Measurements from ENCODE around the gene AEBP2.

The AEBP2 gene

DNA sequence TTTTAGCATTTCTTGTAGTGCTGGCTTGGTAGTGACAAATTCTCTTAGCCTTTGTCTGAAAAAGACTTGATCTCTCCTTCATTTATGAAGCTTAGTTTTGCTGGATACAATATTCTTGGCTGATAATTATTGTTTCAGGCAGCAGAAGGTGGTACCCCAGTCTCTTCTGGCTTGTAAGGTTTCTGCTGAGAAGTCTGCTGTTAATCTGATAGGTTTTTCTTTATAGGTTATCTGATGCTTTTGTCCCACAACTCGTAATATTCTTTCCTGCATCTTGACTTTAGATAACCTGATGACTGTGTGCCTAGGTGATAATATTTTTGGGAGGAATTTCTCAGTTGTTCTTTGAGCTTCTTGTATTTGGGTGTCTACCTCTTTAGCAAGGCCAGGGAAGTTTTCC, 41.2 kb downstream of the AEBP2 start:
- Histone ChIP-seq H3K4me1 (ENCODE audit: control insufficient read depth in 2 of 2, insufficient read depth in 2 of 2, low read length in 2 of 2) (no peaks in the 10 kb centered on the region), H3K27me3 (ENCODE audit: control insufficient read depth in 2 of 2, insufficient read depth in 2 of 2, low read length in 2 of 2) (no peaks in the 10 kb centered on the region), H3K27ac (ENCODE audit: low read depth in 2 of 2, low read length in 2 of 2) (no peak overlapping the region), H3K9me3 (ENCODE audit: control insufficient read depth in 2 of 2, low read length in 2 of 2) (no peaks in the 10 kb centered on the region), H3K36me3 (ENCODE audit: control insufficient read depth in 2 of 2, insufficient read depth in 2 of 2, low read length in 2 of 2) (peaks cover 2 to 3% of the 10 kb centered on the region in 2 donors), H3K9ac (ENCODE audit: low read depth in 1 of 2, low read length in 2 of 2) (no peak overlapping the region), H3K4me3 (ENCODE audit: low read length in 2 of 2) (no peak overlapping the region)

DNA sequence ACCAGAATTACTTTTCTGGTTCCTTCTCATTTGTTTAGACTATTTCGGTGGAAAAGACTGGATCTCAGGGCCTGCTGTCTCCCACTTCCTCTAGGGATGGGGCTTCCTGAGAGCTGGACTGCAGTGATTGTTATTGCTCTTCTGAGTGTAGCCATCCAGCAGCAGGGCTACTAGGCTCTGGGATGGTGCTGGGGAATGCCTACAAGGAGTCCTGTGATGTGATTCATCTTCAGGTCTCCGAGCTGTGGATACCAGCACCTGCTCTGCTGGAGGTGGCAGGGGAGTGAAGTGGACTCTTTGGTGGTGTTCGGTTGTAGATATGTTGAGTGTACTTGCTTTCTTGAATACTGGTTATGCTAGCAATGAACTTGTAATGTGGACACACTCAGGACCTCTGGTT, 42.7 kb downstream of the AEBP2 start:
- no peak overlapping the region for H3K4me3 ChIP-seq (ENCODE audit: low read length in 2 of 2)
- no peaks in the 10 kb centered on the region for H3K9me3 ChIP-seq (ENCODE audit: control insufficient read depth in 2 of 2, low read length in 2 of 2)
- no peaks in the 10 kb centered on the region for H3K27me3 ChIP-seq (ENCODE audit: control insufficient read depth in 2 of 2, insufficient read depth in 2 of 2, low read length in 2 of 2)
- no peak overlapping the region for H3K27ac ChIP-seq (ENCODE audit: low read depth in 2 of 2, low read length in 2 of 2)
- no peaks in the 10 kb centered on the region for H3K4me1 ChIP-seq (ENCODE audit: control insufficient read depth in 2 of 2, insufficient read depth in 2 of 2, low read length in 2 of 2)
- H3K36me3 ChIP-seq (ENCODE audit: control insufficient read depth in 2 of 2, insufficient read depth in 2 of 2, low read length in 2 of 2), result peaks cover 2 to 3% of the 10 kb centered on the region in 2 donors
- H3K9ac ChIP-seq (ENCODE audit: low read depth in 1 of 2, low read length in 2 of 2), result no peak overlapping the region

DNA sequence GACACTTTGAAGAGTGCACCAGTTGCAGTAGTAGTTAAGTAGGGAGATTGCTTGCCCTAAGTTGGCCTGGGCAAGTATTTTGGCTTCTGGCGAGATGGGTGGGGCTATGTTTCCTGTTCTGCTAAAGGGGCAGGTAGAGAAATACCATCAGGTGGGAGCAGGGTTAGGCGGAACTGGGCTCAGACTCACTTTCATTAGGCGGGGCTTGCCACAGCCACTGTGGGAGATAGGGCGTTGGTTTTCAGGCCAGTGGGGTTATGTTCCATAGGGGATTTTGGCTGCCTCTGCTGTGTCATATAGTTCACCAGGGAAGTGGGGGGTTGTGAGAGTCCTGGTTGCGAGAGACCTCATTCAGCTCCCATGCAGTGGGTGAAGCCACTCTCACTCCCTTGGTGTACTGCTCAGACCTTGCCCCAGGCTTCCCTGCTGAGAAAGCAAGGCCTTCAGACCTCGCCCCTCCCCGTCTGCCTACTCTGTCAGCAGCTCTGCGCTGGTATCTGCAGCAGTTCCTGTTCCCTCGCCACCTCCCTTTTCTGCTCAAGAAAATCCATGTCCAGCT, 43.3 kb downstream of the AEBP2 start:
- Histone ChIP-seq H3K9me3 (ENCODE audit: control insufficient read depth in 2 of 2, low read length in 2 of 2) (no peaks in the 10 kb centered on the region), H3K4me3 (ENCODE audit: low read length in 2 of 2) (no peak overlapping the region), H3K27ac (ENCODE audit: low read depth in 2 of 2, low read length in 2 of 2) (no peak overlapping the region), H3K27me3 (ENCODE audit: control insufficient read depth in 2 of 2, insufficient read depth in 2 of 2, low read length in 2 of 2) (no peaks in the 10 kb centered on the region), H3K36me3 (ENCODE audit: control insufficient read depth in 2 of 2, insufficient read depth in 2 of 2, low read length in 2 of 2) (peaks cover 2 to 3% of the 10 kb centered on the region in 2 donors), H3K9ac (ENCODE audit: low read depth in 1 of 2, low read length in 2 of 2) (no peak overlapping the region), H3K4me1 (ENCODE audit: control insufficient read depth in 2 of 2, insufficient read depth in 2 of 2, low read length in 2 of 2) (no peaks in the 10 kb centered on the region)

DNA sequence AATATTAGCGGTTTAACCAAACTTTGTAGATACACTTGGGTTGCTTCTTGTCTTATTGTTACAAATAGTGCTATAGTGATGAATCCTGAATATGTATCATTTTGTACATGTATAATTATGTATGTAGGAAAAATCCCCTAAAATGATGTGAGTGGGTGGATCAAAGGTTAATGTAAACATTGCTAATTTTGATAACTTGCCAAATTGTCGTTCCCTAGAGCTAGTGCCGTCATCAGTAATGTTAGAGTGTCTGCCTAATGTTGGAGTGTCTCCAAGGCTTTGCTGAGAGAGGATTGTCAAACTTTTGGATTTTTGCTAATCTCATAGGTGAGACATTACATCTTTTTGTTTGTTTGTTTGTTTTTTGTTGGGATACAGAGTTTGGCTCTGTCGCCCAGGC, 44.4 kb downstream of the AEBP2 start:
- no peaks in the 10 kb centered on the region for H3K9me3 ChIP-seq (ENCODE audit: control insufficient read depth in 2 of 2, low read length in 2 of 2)
- H3K27ac ChIP-seq (ENCODE audit: low read depth in 2 of 2, low read length in 2 of 2), result no peak overlapping the region
- H3K9ac ChIP-seq (ENCODE audit: low read depth in 1 of 2, low read length in 2 of 2), result no peak overlapping the region
- H3K4me1 ChIP-seq (ENCODE audit: control insufficient read depth in 2 of 2, insufficient read depth in 2 of 2, low read length in 2 of 2), result no peaks in the 10 kb centered on the region
- H3K4me3 ChIP-seq (ENCODE audit: low read length in 2 of 2), result no peak overlapping the region
- no peaks in the 10 kb centered on the region for H3K27me3 ChIP-seq (ENCODE audit: control insufficient read depth in 2 of 2, insufficient read depth in 2 of 2, low read length in 2 of 2)
- peaks cover 0 to 2% of the 10 kb centered on the region in 2 donors for H3K36me3 ChIP-seq (ENCODE audit: control insufficient read depth in 2 of 2, insufficient read depth in 2 of 2, low read length in 2 of 2)

DNA sequence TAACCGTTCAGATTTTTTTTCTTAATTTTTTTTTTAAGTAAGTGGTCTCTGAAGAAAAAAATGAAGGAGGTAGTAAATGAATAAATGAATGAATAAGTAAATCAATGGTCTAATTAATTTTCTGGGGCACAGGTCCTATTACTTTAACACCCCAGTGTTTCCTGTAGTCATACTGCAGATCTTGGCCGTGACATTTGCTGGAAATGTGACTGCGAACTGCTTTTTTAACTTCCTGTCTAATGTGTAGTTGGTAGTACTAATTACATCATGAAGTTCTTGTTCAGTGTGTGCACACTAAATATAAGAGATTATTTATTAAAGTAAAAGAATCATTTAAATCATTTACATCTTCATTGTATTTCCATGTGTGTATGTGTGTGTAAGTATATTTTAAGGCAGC, 45.4 kb downstream of the AEBP2 start:
- no peak overlapping the region for H3K27ac ChIP-seq (ENCODE audit: low read depth in 2 of 2, low read length in 2 of 2)
- no peaks in the 10 kb centered on the region for H3K4me1 ChIP-seq (ENCODE audit: control insufficient read depth in 2 of 2, insufficient read depth in 2 of 2, low read length in 2 of 2)
- H3K36me3 ChIP-seq (ENCODE audit: control insufficient read depth in 2 of 2, insufficient read depth in 2 of 2, low read length in 2 of 2), result peaks cover 0 to 2% of the 10 kb centered on the region in 2 donors
- no peaks in the 10 kb centered on the region for H3K9me3 ChIP-seq (ENCODE audit: control insufficient read depth in 2 of 2, low read length in 2 of 2)
- no peak overlapping the region for H3K4me3 ChIP-seq (ENCODE audit: low read length in 2 of 2)
- H3K9ac ChIP-seq (ENCODE audit: low read depth in 1 of 2, low read length in 2 of 2), result no peak overlapping the region
- H3K27me3 ChIP-seq (ENCODE audit: control insufficient read depth in 2 of 2, insufficient read depth in 2 of 2, low read length in 2 of 2), result no peaks in the 10 kb centered on the region

DNA sequence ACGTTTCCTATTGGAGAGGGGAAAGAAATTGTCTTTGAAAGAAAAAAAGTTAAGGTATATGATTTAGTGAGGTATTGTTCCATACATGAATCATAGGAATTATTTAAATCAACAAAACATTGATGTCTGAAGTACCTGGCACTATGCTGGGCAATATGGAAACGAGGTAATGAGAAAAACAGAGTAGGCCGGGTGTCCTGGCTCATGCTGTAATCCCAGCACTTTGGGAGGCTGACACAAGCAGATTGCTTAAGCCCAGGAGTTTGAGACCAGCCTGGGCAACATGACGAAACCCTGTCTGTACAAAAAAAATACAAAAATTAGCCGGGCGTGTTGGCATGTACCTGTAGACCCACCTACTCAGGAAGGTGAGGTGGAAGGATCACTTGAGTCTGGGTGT, 45.9 kb downstream of the AEBP2 start:
- H3K4me3 ChIP-seq (ENCODE audit: low read length in 2 of 2), result no peak overlapping the region
- H3K4me1 ChIP-seq (ENCODE audit: control insufficient read depth in 2 of 2, insufficient read depth in 2 of 2, low read length in 2 of 2), result no peaks in the 10 kb centered on the region
- H3K36me3 ChIP-seq (ENCODE audit: control insufficient read depth in 2 of 2, insufficient read depth in 2 of 2, low read length in 2 of 2), result peaks cover 0 to 2% of the 10 kb centered on the region in 2 donors
- no peak overlapping the region for H3K27ac ChIP-seq (ENCODE audit: low read depth in 2 of 2, low read length in 2 of 2)
- H3K9me3 ChIP-seq (ENCODE audit: control insufficient read depth in 2 of 2, low read length in 2 of 2), result no peaks in the 10 kb centered on the region
- no peaks in the 10 kb centered on the region for H3K27me3 ChIP-seq (ENCODE audit: control insufficient read depth in 2 of 2, insufficient read depth in 2 of 2, low read length in 2 of 2)
- H3K9ac ChIP-seq (ENCODE audit: low read depth in 1 of 2, low read length in 2 of 2), result no peak overlapping the region

DNA sequence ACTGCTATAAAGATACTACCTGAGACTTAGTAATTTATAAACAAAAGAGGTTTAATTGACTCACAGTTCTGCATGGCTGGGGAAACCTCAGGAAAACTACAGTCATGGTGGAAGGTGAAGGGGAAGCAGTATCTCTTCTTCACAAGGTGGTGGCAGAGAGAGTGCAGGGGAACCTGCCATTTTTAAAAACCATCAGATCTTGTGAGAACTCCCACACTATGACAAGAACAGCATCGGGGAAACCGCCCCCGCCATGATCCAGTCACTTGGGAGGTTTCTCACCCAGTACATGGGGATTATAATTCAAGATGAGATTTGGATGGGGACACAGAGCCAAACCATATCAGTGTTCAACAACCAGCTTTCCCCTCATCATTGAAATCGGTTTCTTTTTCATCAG, 49.9 kb downstream of the AEBP2 start:
- no peaks in the 10 kb centered on the region for H3K4me1 ChIP-seq (ENCODE audit: control insufficient read depth in 2 of 2, insufficient read depth in 2 of 2, low read length in 2 of 2)
- H3K27me3 ChIP-seq (ENCODE audit: control insufficient read depth in 2 of 2, insufficient read depth in 2 of 2, low read length in 2 of 2), result no peaks in the 10 kb centered on the region

DNA sequence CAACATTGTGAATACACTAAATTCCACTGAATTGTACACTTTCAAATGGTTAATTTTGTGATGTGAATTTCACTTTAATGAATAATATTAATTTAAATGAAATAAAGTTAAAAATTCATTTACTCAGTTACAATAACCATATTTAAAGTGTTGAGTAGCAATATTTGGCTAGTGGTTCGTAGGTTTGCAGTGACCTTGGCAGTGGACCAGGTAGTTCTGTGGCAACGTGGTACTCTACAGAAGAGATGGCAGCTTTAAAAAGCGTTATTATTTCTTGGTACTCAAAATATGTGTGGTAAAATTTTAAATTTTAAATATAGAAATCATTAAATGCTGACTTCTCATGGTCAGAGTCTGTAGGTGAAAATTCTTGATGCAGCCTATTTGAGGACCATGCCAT, 51.6 kb downstream of the AEBP2 start:
- Histone ChIP-seq H3K36me3 (ENCODE audit: control insufficient read depth in 2 of 2, insufficient read depth in 2 of 2, low read length in 2 of 2) (peaks cover 11 to 12% of the 10 kb centered on the region in 2 donors), H3K27ac (ENCODE audit: low read depth in 2 of 2, low read length in 2 of 2) (no peak overlapping the region), H3K9me3 (ENCODE audit: control insufficient read depth in 2 of 2, low read length in 2 of 2) (no peaks in the 10 kb centered on the region), H3K27me3 (ENCODE audit: control insufficient read depth in 2 of 2, insufficient read depth in 2 of 2, low read length in 2 of 2) (no peaks in the 10 kb centered on the region), H3K9ac (ENCODE audit: low read depth in 1 of 2, low read length in 2 of 2) (no peak overlapping the region), H3K4me3 (ENCODE audit: low read length in 2 of 2) (no peak overlapping the region), H3K4me1 (ENCODE audit: control insufficient read depth in 2 of 2, insufficient read depth in 2 of 2, low read length in 2 of 2) (no peaks in the 10 kb centered on the region)

More for the DNA sequence above, 49.9 kb downstream of the AEBP2 start:
- Histone ChIP-seq H3K4me3 (ENCODE audit: low read length in 2 of 2) (no peak overlapping the region), H3K36me3 (ENCODE audit: control insufficient read depth in 2 of 2, insufficient read depth in 2 of 2, low read length in 2 of 2) (peaks cover 4 to 6% of the 10 kb centered on the region in 2 donors), H3K9me3 (ENCODE audit: control insufficient read depth in 2 of 2, low read length in 2 of 2) (no peaks in the 10 kb centered on the region), H3K27ac (ENCODE audit: low read depth in 2 of 2, low read length in 2 of 2) (no peak overlapping the region), H3K9ac (ENCODE audit: low read depth in 1 of 2, low read length in 2 of 2) (no peak overlapping the region)

DNA sequence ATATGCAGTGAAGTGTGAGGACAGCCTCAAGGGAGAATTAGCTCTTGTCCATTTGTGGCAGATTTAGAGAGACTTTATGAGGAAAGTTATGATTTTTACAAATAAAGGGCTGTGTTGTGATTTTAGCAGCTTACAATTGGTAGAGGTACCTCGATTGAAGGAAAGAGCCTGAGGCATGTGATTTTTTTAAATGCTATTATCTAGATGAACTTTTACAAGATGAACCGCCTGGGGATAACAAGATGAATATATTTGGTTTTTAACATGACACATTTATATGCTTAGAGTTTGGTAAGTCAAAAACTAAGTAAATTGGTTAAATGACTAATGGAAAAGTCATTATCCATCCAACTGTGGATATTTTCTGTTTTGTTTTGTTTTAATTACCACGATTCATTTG, 52.6 kb downstream of the AEBP2 start:
- H3K4me3 ChIP-seq (ENCODE audit: low read length in 2 of 2), result no peak overlapping the region
- peaks cover 11 to 12% of the 10 kb centered on the region in 2 donors for H3K36me3 ChIP-seq (ENCODE audit: control insufficient read depth in 2 of 2, insufficient read depth in 2 of 2, low read length in 2 of 2)
- no peaks in the 10 kb centered on the region for H3K4me1 ChIP-seq (ENCODE audit: control insufficient read depth in 2 of 2, insufficient read depth in 2 of 2, low read length in 2 of 2)
- H3K27ac ChIP-seq (ENCODE audit: low read depth in 2 of 2, low read length in 2 of 2), result no peak overlapping the region
- H3K9me3 ChIP-seq (ENCODE audit: control insufficient read depth in 2 of 2, low read length in 2 of 2), result no peaks in the 10 kb centered on the region
- H3K9ac ChIP-seq (ENCODE audit: low read depth in 1 of 2, low read length in 2 of 2), result no peak overlapping the region
- no peaks in the 10 kb centered on the region for H3K27me3 ChIP-seq (ENCODE audit: control insufficient read depth in 2 of 2, insufficient read depth in 2 of 2, low read length in 2 of 2)

DNA sequence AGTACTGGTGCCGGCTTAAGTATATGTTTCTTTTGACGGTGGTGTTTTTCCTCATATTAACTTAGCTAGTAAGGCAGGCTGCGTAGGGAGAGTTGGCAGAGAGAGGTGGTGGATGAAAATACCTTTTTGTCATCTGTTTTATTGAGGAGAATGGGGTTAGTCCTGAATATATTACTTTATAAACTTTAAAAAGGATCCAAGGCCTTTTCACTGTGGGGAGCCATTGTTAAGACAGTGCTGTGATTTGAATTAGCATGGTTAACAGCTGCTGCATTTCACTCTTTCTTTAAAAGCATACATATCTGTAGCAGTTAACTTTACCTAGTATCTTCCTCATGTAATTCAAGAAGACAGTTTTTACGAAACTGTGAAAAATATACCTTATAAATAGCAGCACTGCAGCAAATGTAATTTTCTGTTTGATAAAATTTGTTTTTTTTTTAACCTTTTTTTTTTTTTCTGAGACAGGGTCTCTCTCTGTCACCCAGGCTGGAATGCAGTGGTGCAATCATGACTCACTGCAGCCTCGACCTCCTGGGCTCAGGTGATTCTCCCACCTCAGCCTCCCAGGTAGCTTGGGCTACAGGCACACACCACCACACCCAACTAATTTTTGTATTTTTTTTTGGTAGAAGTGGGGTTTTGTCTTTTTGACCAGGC, 57.1 kb downstream of the AEBP2 start:
- Histone ChIP-seq H3K4me3 (ENCODE audit: low read length in 2 of 2) (no peak overlapping the region), H3K9ac (ENCODE audit: low read depth in 1 of 2, low read length in 2 of 2) (no peak overlapping the region), H3K27ac (ENCODE audit: low read depth in 2 of 2, low read length in 2 of 2) (no peak overlapping the region), H3K36me3 (ENCODE audit: control insufficient read depth in 2 of 2, insufficient read depth in 2 of 2, low read length in 2 of 2) (peaks cover 16% of the 10 kb centered on the region in 2 donors), H3K9me3 (ENCODE audit: control insufficient read depth in 2 of 2, low read length in 2 of 2) (no peaks in the 10 kb centered on the region), H3K27me3 (ENCODE audit: control insufficient read depth in 2 of 2, insufficient read depth in 2 of 2, low read length in 2 of 2) (no peaks in the 10 kb centered on the region), H3K4me1 (ENCODE audit: control insufficient read depth in 2 of 2, insufficient read depth in 2 of 2, low read length in 2 of 2) (no peaks in the 10 kb centered on the region)

Measured in mucosa of rectum (tissue), 2 donors.